Stimulated activated CD4-positive, alpha-beta T cell treated with anti-CD3 and anti-CD28 coated beads, Interleukin-4, amount 100 ng/mL, for 48 hours (primary cell): ENCODE data around the gene MOAP1.
"Not testable (repeated sequence)": the region's sequence is repeated elsewhere in the genome, so short reads cannot be mapped to it uniquely, and the experiment has no call there.

ENCODE experiments used
- DNase-seq, 2 donors: peaks; one replicate each; pipeline ENCODE4 v3.0.0-alpha.2; 2020; ENCODE audit warnings: low read depth in 2 of 2

Gene MOAP1

GRCh38 chr14:93146119-93146518, 38.6 kb downstream of the MOAP1 start:
- DNase-seq: no peak

GRCh38 chr14:93142854-93143652, 41.6 kb downstream of the MOAP1 start:
- DNase-seq: no peak

- no peak for DNase-seq
Measured at GRCh38 chr14:93137864-93138263, 46.8 kb downstream of the MOAP1 start.

DNA sequence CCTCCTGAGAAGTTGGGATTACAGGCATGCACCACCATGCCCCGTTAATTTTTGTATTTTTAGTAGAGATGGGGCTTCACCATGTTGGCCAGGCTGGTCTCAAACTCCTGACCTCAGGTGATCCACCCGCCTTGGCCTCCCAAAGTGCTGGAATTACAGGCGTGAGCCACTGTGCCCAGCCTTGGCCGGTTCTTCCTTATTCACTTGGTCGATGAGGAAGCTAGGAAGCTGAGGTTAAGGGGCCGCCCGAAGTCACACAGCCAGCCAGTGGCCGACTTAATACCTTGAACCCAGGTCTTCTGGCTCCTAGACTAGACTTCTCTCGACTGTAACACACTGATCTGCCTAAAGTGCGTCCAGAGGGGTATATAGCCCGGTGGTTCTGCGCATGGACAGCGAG, 48.2 kb downstream of the MOAP1 start:
- not testable (repeated sequence) for DNase-seq

DNA sequence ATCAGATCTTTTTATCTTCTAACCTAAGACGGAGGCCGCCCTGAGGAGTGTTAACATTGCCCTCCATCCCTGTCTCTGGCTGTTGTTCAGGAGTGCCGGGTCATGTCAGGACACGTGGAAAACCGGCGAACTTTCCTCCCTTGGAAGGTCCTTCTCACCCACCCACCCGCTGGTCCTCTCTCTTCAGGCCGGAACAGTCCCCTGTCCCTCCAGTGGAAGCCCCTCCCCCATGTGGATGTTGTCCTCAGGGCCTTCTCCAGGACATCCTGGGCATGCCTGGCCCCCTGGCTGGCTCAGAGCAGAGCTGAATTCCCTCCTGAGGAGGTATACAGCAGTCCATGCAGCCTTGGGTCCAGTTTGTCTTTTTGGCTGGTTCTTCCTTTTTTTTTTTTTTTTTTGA, 48.7 kb downstream of the MOAP1 start:
- no peak for DNase-seq

DNA sequence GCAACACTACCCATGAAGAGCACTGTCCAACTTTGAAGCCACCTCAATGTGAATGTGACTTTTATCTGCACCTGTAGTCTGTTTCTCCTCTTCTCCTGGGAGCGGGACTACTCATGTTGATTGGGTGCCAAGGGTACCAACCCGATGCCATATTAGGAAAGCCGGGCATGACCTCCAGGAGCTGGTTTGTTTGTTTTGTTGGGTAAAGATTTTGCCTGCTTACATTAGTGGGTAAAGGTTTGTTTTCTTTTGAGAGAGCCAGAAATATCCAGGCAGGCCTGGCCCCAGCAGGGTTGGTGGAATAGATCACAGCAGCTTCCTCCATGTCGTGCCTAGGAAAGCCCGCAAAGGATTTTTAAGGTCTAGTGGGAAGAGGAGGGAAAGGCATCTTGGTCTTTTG, 49.3 kb downstream of the MOAP1 start:
- DNase-seq: no peak

DNA sequence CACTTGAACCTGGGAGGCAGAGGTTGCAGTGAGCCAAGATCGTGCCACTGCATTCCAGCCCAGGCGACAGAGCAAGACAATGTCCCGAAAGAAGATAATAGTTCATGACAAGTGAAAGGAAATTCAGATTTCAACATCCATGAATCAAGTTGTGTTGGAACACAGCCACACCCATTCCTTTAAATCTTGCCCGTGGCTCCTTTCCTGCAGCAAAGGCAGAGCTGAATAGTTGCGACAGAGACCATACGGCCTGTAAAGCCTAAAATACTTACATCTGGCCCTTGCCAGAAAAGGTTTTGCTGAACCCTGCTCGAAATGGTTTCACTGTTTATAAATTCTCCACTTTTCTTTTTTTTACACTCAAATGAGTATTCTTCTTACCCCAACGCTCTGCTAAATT, 51.2 kb downstream of the MOAP1 start:
- no peak for DNase-seq

DNA sequence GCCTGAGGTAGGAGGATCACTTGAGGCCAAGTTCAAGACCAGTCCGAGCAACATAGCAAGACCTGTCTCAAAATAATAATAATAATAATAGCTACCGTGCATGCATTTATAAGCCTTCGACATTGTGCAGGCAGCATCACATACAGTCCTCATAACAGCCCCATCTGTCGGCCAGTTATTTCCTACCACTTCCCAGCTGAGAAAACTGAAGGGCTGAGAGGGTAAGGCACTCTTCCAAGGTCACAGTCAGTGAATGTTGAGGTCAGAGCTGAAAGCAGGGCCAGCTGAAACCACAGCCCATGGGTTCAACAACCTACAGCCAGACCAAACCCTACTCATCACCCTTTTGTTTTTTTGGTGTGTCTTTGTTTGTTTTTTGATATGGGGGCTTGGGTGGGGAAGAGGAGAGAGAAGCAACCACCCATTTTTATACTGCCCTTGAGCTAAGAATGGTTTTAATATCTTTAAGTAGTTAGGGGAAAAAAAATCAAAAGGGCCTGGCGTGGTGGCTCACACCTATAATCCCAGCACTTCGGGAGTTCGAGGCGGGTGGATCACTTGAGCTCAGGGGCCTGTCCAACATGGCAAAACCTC, 52.1 kb downstream of the MOAP1 start:
- no peak for DNase-seq
